Psoas muscle (tissue), 8 donors: ENCODE results near the gene E2F3. TPM values are rescaled to one million over a fixed set of nuclear protein-coding genes. Genes with fewer than 3 reads are reported as not detected.
A peak's percentile ranks its signal among the peaks of the same experiment; 100 is the strongest.
"Not testable (repeated sequence)": the region's sequence is repeated elsewhere in the genome, so short reads cannot be mapped to it uniquely, and the experiment has no call there.

Source experiments
- ATAC-seq, 4 donors: fragments of 200-7000 bp; cut with Tn5 transposase; one replicate each; pipeline ENCODE4 v1.9.1; 2020; ENCODE audit warnings: moderate library complexity in 3 of 4, mild to moderate bottlenecking in 2 of 4
- DNase-seq, 2 donors: peaks; one replicate each; pipeline ENCODE4 v3.0.0-alpha.2; 2020
- H3K27ac ChIP-seq: fragments of 200-600 bp; one replicate; pipeline ENCODE4 v1.8.0; 2022
- H3K27me3 ChIP-seq, 3 donors: fragments of 200-600 bp in 1 of 3; one replicate each; pipeline versions ENCODE4 v1.6.1 to v1.8.0; 2013 to 2022; ENCODE audit warnings: low read length in 2 of 3, mild to moderate bottlenecking in 2 of 3, moderate library complexity in 1 of 3; ENCODE audit not compliant: insufficient read depth in 3 of 3
- H3K36me3 ChIP-seq, 2 donors: fragments of 200-600 bp in 1 of 2; one replicate each; pipeline versions ENCODE4 v1.6.1 to v1.8.0; 2013 to 2022; ENCODE audit warnings: low read depth in 1 of 2, mild to moderate bottlenecking in 1 of 2, moderate library complexity in 1 of 2; ENCODE audit not compliant: insufficient read depth in 1 of 2
- H3K4me1 ChIP-seq: fragments of 200-600 bp; one replicate; pipeline ENCODE4 v1.8.0; 2022
- H3K4me3 ChIP-seq: fragments of 200-600 bp; one replicate; pipeline ENCODE4 v1.8.0; 2022; ENCODE audit warnings: mild to moderate bottlenecking
- H3K9me3 ChIP-seq: fragments of 200-600 bp; one replicate; pipeline ENCODE4 v1.8.0; 2022
- WGBS, 3 donors: extraction: QIAGEN DNeasy Blood & Tissue Kit; methylation state at CpG; one replicate each; pipeline versions ENCODE4 v1.1.6 to v1.1.7; 2013; 5-methylcytosine and 5-hydroxymethylcytosine counted together
- intact Hi-C, 2 donors: fragments of 100-400 bp; cut with DNase I; formaldehyde crosslinking; loops; one replicate each; pipeline versions ENCODE4 v1.11.0 to v1.14.2; 2022
- polyA plus RNA-seq, 3 donors: library from polyadenylated mRNA; stranded (reverse); fragments of 200-250 nt; gene quantifications; one replicate each; pipeline ENCODE4 v1.2.3, GENCODE V29; 2013
- total RNA-seq, 4 donors: library from RNA; stranded (reverse); fragmentation: NEBNext Ultra II Directional in 2 of 4; extraction: Animal tissue kit (Norgen Biotek cat#: 25700) in 2 of 4; gene quantifications; one replicate each; pipeline versions ENCODE4 v1.2.1 to v1.2.4, GENCODE V29; 2021 to 2023
- TF ChIP-seq, protein P1 (sequence below): fragments of 200-600 bp; IDR thresholded peaks from one replicate; pipeline ENCODE4 v1.8.0; 2022; ENCODE audit warnings: antibody characterized with exemption
- donor health status: healthy with polysubstance abuse.
- donor health status: DM: no; HTN: no; CAD: no; lungs with moderate emphysema.
- donor health status: Bipolar disorder and iron deficiency.
- donor health status: healthy.
- donor health status: DM: yes; HTN: yes; CAD: no.
- donor health status: DM: no; HTN: no; CAD: no.
- donor health status: DM: no; HTN: no; CAD: no.
- donor health status: DM: yes; HTN: yes; CAD: no.

Gene E2F3
- total and polyA plus RNA-seq, 7 donors, result 4.8 to 16.8 (median 15.3) TPM

DNA sequence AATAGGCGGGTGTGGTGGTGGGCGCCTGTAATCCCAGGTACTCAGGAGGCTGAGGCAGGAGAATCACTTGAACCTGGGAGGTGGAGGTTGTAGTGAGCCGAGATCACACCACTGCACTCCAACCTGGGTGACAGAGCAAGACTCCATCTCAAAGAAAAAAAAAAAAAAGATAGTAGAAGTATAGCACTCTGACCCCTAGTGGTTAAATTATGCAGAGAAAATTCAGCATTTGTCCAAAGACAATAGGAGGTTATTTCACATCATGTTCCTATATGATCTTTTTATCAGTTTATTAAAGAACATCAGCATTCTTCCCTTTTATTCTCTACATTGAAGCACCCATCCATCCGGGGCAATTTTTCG, 127.4 kb downstream of the E2F3 start:
- peak overlapping the region; percentile 32 for H3K4me3 ChIP-seq
- not testable (repeated sequence) for H3K27me3 ChIP-seq, H3K27ac ChIP-seq, H3K9me3 ChIP-seq, H3K4me1 ChIP-seq, H3K36me3 ChIP-seq, DNase-seq
- TF ChIP-seq, protein P1, sequence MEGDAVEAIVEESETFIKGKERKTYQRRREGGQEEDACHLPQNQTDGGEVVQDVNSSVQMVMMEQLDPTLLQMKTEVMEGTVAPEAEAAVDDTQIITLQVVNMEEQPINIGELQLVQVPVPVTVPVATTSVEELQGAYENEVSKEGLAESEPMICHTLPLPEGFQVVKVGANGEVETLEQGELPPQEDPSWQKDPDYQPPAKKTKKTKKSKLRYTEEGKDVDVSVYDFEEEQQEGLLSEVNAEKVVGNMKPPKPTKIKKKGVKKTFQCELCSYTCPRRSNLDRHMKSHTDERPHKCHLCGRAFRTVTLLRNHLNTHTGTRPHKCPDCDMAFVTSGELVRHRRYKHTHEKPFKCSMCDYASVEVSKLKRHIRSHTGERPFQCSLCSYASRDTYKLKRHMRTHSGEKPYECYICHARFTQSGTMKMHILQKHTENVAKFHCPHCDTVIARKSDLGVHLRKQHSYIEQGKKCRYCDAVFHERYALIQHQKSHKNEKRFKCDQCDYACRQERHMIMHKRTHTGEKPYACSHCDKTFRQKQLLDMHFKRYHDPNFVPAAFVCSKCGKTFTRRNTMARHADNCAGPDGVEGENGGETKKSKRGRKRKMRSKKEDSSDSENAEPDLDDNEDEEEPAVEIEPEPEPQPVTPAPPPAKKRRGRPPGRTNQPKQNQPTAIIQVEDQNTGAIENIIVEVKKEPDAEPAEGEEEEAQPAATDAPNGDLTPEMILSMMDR, result peak; percentile 57
- intact Hi-C loops, result loop anchor here (2.0 to 10.0 kb wide), 2 partner anchors 238 to 434 kb away; no protein-coding TSS in a partner anchor
- 30 to 40% (median 32%) methylated on average over 4 to 5 of the region's 5 CpGs for WGBS, 3 donors
- peak; percentile 74 to 89 (median 77) for ATAC-seq

DNA sequence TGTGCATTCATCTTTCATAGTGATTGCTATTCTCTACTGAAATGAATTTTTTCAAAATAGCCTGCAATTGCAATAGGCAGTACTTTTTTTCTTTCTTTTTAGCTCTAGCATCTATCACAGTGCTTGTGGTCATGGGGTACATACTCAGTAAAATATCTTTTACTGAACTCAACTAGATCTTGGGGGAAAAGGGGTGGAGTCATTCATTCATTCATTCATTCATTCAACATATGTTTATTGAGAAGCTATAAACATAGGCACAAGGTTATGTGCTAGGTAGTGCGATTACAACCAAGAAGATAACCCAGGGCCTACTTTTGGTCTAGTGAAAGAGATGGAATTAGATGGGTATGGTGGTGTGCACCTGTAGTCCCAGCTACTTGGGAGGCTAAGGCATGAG, 131.2 kb downstream of the E2F3 start:
- WGBS, 3 donors, result 99 to 100% (median 100%) methylated on average over 1 of the region's 1 CpG
- Histone ChIP-seq H3K36me3 (peaks cover 2 to 8% of the 10 kb centered on the region in 2 donors), H3K4me1 (peaks cover 13% of the 10 kb centered on the region), H3K27ac (no peak overlapping the region), H3K4me3 (no peak overlapping the region), H3K27me3 (no peaks in the 10 kb centered on the region), H3K9me3 (no peaks in the 10 kb centered on the region)
- intact Hi-C loops, result loop anchor here (5.0 kb wide), 1 partner anchor 131 kb away; the partner anchor contains the start of gene E2F3 (in 2 of the 2)
- ATAC-seq (no peak), DNase-seq (no peak)
- TF ChIP-seq, protein P1, result no peak

DNA sequence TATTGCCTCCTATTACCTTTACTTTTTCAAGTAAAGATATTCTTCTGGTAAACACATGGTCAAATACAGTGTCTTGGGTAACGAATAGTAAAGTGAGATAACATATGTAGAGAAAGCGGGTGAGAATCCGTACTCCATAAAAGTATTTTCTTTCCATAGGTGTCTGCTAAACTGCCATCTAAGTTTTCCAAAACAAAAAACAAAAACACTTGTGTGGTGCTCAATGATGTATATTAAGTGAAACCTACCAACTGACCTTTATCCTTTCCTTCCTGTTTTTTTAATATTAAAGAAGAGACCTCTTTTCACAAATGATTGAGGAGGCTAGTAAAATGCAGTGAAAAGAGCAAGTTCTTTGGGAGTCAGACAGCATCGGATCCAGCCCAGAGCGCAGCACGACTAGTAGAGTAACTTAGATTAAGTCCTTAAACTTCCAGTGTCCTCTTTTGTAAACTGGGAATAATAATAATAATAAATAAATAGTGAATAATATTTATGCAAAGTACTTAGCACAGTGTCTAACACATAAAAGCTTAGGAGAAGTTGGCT, 132.1 kb downstream of the E2F3 start:
- Histone ChIP-seq H3K4me1 (peaks cover 13% of the 10 kb centered on the region), H3K27me3 (no peaks in the 10 kb centered on the region), H3K9me3 (no peaks in the 10 kb centered on the region), H3K36me3 (peaks cover 2 to 8% of the 10 kb centered on the region in 2 donors), H3K27ac (peak overlapping the region; percentile 86), H3K4me3 (peak overlapping the region; percentile 93)
- 40 to 47% (median 44%) methylated on average over 6 of the region's 6 CpGs for WGBS, 3 donors
- intact Hi-C loops, result loop anchor here (5.0 kb wide), 1 partner anchor 132 kb away; the partner anchor contains the start of gene E2F3 (in 2 of the 2)
- DNase-seq (no peak), ATAC-seq (no peak)
- TF ChIP-seq, protein P1, result no peak

DNA sequence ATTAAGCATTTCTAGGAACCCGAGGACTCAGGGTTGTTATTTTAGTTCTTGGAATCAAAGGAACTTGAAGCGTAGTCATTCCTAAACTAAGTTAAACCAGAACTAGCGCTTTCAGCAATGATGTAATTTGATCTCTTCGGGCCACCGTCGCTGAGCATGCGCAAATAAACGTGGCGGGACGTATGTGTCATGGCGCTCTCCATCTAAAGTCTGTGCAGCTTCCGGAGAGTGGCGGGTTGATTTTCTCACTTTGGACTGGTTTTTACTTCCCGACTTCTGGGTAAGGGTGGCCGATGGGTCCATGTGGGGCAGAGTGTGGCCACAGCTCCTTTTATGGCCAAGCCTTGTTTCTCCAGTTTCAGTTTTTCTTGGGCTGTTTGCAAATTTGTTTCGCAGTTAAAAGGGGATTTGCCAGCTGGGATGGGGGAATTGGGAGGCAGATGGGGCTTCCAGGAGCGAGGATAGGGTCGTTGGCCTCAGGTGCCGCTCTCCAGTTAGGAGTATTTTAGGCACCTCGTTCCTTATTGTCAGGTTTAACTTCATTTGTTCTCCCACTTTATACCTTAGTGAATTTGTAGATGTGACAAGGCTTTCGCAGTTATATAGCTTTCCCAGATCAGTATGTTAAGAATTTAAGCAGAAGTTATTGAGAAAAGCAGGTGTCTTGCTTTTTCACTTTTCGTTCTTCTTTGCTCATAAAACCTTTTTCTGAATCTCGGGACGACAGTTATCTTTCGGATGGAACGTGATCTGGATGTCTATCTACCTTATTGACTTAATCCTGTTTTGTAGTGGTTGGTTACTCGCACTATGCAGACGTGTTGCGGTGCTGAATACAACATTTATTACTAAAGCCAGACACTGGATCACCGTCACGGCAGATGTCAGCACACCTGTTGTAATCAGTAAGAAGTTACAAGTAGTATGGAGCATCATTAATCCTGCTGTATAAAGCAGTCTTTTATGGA, 132.9 kb downstream of the E2F3 start, which contains the start of gene CDKAL1:
TSS of gene CDKAL1 (plus strand) at position 163 of the 968 bp plus-strand sequence. CDS start 11,894 bp downstream, outside the sequence.
- intact Hi-C loops, result loop anchor here (5.0 kb wide), 1 partner anchor 132 kb away; the partner anchor contains the start of gene E2F3 (in 2 of the 2)
- ATAC-seq, result peak; percentile 90 to 98 (median 96)
- Histone ChIP-seq H3K4me3 (peak within 1 kb of the TSS; percentile 93), H3K27me3 (no peaks in the 10 kb centered on the region), H3K4me1 (peaks cover 13% of the 10 kb centered on the region), H3K27ac (peak within 1 kb of the TSS; percentile 86), H3K9me3 (no peaks in the 10 kb centered on the region), H3K36me3 (peaks cover 2 to 8% of the 10 kb centered on the region in 2 donors)
- WGBS, 3 donors, result 0 to 1% (median 0%) methylated on average over 31 of the region's 31 CpGs
- TF ChIP-seq, protein P1, result no peak
- peak; percentile 90 to 93 for DNase-seq
